Kasumi-1 (cell line): ENCODE measurements around the gene DNAJC18.

Source experiments
- DNase-seq, 2 experiments: peaks; one replicate each; lab custom pipeline; 2025; lab: John Stamatoyannopoulos, UW

DNAJC18 gene

DNA sequence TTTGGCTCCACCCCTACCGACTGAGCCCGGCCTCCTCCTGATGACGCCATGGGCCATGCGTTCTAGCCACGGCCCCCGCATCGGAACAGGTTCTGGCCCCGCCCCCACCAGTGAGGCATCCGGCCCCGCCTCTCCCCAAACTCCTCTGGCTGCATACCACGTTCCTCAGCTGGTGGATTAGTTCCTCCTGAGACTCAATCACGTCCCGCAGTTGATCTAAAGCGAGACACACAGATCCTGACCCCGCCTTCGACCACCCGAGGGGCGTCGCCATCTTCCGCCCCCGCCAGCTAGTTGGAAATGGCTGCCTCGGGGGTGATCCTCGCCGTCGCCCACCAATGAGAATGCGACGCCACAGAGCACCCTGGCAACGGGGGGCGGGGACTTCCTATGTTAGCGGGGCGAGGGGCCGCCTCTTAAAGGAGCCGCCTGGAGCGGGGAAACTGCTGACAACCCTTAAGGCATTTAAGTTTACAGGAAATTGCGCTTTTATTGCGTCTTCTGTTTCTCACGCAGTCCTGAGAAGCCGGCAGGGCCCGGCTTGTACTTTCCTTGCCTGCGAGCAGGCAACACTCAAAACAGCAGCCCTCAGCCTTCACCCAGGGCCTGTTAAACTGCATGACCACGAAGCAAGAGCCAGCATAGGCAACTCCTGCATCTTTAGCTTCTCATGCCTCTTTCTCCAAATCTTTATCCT lies 35.4 kb downstream of the DNAJC18 start, which contains the start of gene SPATA24:
TSS of gene SPATA24 (minus strand) at position 303 of the 697 bp plus-strand sequence. CDS start at position 274, 29 bp downstream.
- DNase-seq: peak; percentile 97

DNA sequence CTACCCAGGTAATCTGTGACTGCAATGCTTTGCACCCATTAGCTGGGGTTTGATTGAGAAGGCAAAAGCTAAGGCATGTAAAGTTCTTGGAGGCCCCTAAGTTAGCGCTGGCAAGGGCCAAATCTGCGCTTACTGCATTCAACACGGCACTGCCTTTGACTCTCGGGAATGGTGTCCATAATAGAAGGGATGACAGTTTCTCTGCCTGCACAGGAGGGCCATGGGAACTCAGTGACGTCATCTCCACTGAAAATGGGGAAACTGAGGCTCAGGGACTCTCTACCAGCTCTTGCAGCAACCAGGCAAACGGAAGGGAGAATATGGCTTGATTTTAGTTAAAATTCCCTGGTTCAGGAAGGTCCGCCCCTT lies 35.9 kb downstream of the DNAJC18 start:
- DNase-seq: no peak

GRCh38 chr5:139402561-139403158 lies 36.7 kb downstream of the DNAJC18 start:
- DNase-seq: peak; percentile 72 to 80

GRCh38 chr5:139401546-139401945 lies 37.8 kb downstream of the DNAJC18 start:
- no peak for DNase-seq

- DNase-seq: no peak
Measured at GRCh38 chr5:139399501-139400121, 39.7 kb downstream of the DNAJC18 start.

GRCh38 chr5:139397921-139398320 lies 41.4 kb downstream of the DNAJC18 start:
- no peak for DNase-seq

- DNase-seq: no peak
Measured at GRCh38 chr5:139396691-139397090, 42.6 kb downstream of the DNAJC18 start.

- DNase-seq: no peak
Measured at GRCh38 chr5:139395844-139396640, 43.3 kb downstream of the DNAJC18 start.

GRCh38 chr5:139394654-139395566 lies 44.4 kb downstream of the DNAJC18 start, which contains the start of gene PROB1:
TSS of gene PROB1 (minus strand) at chr5:139395104. CDS start at chr5:139395081, 23 bp downstream.
- no peak for DNase-seq

- DNase-seq: peak in 1 of 2 experiments; percentile 30
Measured at GRCh38 chr5:139394123-139394653, 45.1 kb downstream of the DNAJC18 start.

DNA sequence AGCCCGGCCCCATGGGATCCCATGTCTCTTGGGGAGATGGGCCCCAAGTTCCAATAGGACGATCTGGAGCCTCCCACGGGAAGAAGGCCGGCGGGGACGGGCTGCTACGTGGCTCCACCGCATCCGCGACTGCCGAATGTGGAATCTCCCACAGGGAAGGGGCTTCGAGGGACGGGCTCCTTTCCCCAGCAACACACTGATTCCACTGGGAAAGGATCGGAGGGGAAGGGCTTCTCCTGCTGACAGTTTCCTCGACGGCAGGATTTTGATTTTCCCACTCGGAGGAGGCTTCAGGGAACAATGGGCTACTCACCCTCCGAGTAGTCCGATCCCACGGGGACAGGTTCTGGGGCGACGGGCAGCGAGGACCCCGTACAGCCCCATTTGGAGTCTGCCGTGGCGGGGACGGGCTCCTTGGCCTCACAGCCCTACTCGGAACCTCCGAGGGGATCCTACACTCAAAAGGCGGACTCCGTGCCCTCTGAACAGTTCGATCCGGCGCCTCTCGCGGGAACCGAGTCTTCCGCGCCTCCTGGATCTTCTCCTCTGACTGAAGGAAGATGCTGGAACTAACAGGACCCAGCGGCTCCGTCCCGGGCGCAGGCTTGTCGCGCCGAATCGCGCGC lies 45.7 kb downstream of the DNAJC18 start:
- DNase-seq: no peak

- DNase-seq: peak; percentile 84 to 86
Measured at GRCh38 chr5:139392678-139393496, 46.4 kb downstream of the DNAJC18 start.

DNA sequence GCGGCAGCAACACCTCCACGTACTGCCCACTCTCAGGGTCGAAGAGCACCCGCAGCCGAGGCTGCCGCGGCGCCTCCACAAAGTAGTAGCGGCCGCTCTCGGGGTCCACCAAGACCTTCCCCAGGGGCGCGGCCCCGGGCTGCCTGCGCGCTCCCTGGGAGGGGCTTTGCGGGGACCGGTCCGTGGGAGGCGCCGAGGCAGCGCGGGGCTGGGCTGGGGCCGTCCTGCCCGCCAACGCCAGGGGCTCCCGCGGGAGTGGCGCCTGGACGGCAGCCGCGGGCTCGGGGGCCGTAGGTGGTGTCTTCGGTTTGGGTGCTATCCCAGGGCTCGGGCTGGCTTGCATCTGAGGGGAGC lies 47.0 kb downstream of the DNAJC18 start:
- peak in 1 of 2 experiments; percentile 55 for DNase-seq

GRCh38 chr5:139391570-139392323 lies 47.6 kb downstream of the DNAJC18 start:
- DNase-seq: peak; percentile 41 to 55

DNA sequence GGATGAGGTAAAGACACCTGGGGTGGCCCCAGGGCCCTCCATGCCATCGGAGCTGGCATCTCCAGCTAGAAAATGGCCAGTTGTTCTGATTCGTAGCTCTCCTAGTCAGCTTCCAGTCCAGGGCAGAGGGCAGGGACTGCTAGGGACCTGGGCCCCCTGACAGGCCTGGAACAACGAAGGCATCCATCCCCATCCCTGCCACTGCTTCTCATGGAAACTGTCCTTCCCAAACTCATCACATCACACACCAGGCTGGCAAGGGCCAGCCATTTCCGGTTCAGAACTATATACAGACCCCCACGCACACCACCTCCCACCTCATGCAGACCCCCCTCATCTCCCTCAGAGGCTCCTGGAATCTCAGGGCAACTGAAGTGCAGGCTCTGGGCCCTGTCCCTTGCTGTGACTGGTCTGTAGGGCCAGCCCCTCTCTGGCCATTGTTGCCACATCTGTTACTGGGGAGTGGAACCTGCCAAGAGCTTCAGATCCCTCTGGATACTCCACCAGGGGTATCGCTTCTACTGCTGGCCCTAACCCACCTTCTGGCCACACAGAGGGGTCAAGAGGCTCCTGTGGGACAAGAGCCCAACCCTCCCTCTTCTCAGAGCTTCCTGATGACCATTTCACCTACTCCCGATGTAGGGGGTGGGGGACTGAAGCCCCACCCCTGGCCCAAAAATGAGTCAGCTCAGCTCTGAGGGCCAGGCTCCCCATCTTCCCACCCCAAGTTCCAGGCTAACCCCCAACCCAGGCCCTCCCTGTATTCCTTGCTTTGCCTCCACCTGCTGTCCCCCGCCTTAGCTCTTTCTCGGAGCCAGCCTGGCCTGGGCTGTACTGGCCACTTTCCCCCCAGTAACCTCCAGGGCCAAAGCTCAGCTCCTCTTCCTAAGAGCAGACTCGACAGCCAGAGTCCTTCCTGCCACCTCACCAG lies 48.4 kb downstream of the DNAJC18 start:
- DNase-seq: no peak

GRCh38 chr5:139389701-139390638 lies 49.4 kb downstream of the DNAJC18 start, which contains the start of gene MZB1:
TSS of gene MZB1 (minus strand) at chr5:139389913. CDS start at chr5:139389856, 57 bp downstream.
- peak in 1 of 2 experiments; percentile 19 for DNase-seq
